NCI-H345 (cell line): ENCODE results near the gene RAD21L1.
A peak's percentile ranks its signal among the peaks of the same experiment; 100 is the strongest.

Experiments used
- DNase-seq: peaks from one replicate; lab custom pipeline; 2025; lab: John Stamatoyannopoulos, UW

The RAD21L1 gene

GRCh38 chr20:1296117-1296610 lies 70.3 kb downstream of the RAD21L1 start:
- DNase-seq: no peak

GRCh38 chr20:1296922-1297321 lies 71.1 kb downstream of the RAD21L1 start:
- DNase-seq: no peak

- no peak for DNase-seq
Observed at GRCh38 chr20:1297486-1297885, 71.6 kb downstream of the RAD21L1 start.

- no peak for DNase-seq
Observed at GRCh38 chr20:1298166-1298565, 72.3 kb downstream of the RAD21L1 start.

- no peak for DNase-seq
Observed at GRCh38 chr20:1298888-1299511, 73.2 kb downstream of the RAD21L1 start.

GRCh38 chr20:1299522-1299921 lies 73.7 kb downstream of the RAD21L1 start:
- peak; percentile 36 for DNase-seq

- no peak for DNase-seq
Observed at GRCh38 chr20:1300083-1300840, 74.4 kb downstream of the RAD21L1 start.

- DNase-seq: no peak
Observed at GRCh38 chr20:1301031-1301529, 75.2 kb downstream of the RAD21L1 start.

- DNase-seq: no peak
Observed at GRCh38 chr20:1302685-1303541, 77.1 kb downstream of the RAD21L1 start.

- no peak for DNase-seq
Observed at GRCh38 chr20:1304710-1305515, 79.1 kb downstream of the RAD21L1 start.
